Retina (tissue), 1 donor: ENCODE measurements around the gene SAMD4A.

ENCODE experiments used
- DNase-seq: peaks from one replicate; pipeline ENCODE4 v3.0.0-alpha.2; 2016

Gene SAMD4A

DNA sequence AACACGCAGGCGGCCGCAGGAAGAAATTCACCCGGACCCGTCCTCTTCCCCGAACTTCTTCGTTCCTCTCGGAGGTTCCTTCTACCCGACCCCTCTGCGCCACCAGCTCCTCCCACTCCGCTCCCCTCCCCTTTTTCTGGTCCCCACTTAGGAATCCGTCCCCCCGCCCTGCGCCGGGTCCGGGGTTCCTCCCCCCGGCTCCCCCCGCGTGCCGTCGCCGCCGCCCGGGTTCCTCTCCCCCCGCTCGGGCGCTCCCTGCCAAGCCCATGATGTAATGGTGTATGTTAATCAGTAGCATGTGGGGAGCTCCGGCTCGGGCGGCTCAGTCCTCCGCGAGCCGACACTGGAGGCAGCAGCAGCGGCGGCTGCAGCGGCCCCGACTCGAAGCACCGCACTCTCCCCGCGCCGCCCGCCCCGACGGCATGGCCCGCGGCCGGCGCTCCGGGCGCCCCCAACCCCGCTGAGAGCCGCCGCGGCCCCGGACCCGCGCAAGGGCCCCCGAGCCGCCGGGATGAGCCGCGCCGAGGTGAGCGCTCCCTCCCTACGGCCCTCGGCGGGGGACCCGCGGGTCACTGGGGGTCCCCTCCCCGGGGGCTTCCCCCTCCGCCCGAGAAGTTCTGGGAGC is 1.0 kb upstream of the SAMD4A start:
- no peak for DNase-seq

DNA sequence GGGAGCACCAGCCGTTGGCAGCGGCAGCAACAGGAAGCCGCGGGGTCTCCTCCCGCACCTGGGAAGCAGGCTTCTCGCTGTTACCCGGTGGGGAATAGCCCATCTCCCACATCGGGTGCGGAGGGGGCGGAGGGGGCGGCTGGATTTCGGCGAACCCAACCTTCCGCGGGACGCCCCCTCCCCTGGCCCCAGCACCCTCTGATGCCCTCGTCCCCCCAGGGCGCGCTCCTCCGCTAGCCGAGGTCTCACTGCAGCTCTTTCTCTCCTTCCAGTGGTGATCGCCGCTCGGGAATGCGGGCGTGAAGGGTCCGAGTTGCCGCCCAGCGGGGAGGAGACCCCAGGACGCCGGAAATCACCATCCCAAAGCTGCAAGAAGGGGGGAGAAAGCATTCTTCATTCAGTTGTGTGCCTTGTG is 303 bp downstream of the SAMD4A start:
- peak; percentile 71 for DNase-seq

DNA sequence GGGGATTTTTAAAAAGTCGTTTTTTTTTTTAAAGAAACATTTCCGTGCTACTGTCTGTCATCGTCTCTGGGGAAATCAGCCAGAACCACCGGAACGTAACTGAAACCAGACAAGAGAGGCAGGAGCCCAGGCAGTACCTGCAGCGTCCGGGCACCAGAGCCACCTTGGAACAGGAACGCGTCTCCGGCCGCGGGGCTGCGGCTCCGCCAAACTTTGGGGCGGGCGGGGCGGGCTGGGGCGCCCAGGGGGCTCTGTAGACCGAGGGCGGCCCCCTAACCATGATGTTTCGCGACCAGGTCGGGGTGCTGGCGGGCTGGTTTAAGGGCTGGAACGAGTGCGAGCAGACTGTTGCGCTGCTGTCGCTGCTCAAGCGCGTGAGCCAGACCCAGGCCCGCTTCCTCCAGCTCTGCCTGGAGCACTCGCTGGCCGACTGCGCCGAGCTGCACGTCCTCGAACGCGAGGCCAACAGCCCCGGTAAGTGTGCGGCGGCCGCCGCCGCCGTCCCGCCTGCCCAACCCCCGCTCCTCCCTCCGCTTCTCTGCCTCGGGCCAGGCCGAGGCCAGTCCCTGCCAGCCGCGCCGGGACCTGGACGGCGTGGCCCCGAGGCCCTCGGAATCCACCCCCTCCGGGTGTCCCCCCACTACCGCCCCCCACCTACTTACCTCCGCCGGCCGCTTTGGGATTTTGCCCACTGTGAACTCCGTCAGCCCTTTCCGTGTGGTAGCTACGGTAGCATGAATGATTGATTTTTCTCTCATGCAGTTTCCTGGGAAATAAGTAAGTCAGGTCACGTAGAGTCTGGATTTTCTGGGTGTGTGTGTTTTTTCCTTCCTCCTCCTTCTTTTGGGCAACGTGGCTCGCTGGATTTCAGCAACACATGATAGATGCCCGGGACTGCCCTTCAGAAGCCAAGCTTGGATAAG is 972 bp downstream of the SAMD4A start:
- DNase-seq: peak; percentile 55

DNA sequence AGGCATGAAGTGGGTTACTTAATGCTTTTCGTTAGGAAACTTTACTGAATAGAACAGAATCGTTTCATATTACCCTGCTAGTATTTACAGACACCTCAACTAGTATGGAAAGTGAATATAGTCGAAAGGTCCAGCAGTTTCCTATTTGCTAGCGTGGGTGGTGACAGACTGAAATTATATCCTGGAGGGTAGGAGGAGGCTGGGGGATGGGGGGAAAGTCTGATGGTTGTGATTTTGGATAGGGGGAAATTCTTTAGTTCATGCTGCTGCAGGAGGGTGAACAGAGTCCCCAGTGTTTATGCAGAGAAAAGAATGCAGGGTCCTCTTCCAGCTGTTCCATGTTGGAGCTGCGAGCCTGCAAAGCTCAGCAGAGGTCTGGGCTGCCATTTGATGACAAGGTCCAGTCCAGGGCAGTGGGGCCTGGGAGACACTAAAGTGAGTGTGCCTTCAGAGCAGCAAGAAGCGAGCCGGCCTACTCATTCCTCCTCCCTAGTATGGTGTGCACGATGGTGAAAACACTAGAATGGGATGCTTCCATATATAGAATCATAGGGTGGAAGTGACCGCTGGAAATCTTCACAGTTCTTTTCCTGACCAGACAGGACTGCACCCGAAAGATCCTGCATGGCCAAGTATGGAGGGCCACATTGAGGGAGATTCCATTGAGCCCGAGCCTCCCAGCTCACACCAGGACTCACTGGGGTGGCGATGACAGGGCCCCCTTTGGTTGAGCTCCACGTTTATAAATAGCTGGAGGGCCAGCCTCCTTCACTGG is 2.1 kb downstream of the SAMD4A start:
- no peak for DNase-seq

DNA sequence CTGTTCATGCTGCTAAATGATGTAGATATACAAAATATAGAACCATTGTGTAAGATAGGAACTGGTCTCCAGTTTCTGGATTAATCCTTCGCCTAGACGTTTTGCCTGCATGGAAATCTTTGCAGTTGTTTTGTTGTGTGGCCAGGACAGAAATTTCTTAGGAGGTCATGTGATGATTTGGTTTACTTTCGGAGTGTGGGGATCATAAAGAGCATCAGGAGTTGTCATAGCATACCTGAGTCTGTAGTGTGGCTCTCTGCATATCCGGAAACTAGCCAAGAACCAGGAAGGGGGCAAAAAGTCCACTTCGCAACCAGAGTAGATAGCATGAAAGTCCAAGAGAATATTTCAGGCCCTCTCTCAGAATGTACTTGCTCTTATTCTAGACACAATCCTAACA is 3.1 kb downstream of the SAMD4A start:
- DNase-seq: no peak

DNA sequence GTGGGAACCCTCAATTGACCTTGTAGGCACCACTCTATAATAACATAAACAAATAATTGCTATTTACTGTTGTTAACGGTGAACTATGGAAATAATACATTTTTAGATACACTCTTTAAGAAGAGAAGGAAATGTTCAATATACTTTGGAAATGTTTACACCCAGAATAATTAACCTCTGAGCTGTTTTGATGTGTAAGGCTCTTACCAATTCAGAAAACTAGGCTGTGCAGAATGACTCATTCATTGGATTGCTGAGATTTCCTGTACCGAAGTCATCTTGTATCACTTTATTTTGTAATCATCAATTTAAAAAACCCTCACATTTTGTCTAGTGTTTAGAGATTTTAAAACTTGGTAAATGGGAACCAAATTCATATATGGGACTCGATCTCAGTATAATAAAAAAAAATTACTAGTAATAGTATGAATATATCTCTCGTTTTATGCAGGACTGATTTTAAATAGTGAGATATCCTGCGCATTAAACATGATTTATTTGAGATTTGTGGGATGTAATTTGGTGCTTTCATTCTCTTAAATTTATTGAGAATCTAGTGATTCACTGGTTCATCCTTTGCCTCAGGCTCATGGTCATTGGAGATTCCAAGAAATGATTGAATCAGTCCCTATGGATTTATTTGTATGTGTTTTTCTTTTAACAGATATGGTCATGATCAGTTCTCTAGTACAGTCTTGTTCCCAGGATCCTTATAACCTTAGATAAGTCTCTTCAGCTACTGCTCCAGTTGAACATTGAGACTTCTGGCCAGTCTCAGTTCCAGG is 3.9 kb downstream of the SAMD4A start:
- DNase-seq: no peak

DNA sequence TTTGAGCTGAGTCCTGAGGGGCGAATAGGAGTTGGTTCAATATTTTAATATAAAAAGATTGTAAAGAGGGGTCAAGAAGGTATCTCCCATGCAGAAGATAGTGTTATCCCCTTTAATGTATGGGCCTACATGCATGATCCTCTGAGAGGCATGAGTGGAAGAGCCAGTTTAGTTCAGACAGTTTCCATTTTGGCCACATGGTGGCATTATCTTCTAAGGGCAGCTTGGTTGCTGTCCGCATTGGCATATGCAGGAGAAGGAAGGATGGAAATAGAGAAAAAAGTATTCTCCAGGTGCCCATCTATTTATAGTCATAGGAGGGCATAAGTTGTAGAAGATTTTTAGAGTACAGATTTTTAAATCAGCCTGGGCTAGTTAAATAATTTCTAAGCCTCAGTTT is 5.4 kb downstream of the SAMD4A start:
- no peak for DNase-seq

DNA sequence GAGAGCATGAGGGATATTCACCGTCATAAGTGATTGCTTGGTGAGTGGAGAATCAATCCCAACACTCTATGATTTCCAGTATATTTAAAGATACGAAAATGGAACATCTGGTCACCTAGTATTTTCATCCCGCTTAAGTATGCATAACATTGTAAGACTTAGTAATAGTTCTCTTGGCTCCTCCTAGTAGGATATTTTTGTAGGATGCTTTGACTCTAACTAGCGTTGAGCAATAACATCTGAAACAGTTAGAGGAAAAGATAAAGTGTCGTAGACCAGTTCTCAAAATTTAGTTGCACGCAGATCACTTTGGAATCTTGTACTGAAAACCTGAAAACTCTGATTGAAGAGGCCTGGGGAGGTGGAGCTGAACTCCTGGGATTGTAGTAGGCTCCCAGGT is 7.6 kb downstream of the SAMD4A start:
- no peak for DNase-seq

DNA sequence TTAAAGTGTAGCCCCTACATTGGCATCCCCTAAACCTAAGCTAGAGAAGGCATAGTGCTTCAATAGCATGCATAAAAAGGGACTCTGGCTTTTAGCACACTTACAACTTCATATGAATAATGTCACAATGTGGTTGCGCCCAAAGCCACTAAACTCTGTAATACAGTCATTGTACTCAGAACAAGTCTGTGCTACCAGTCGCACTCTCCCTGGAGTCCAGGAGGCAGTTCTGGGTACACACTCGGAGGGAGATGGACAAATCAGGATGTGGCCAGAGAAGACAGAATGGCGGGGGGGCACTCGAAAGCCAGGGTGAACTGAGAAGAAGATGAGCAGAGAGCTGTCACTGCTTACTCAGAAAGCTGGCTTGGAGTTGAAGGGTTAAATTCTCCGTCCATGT is 10.6 kb downstream of the SAMD4A start:
- DNase-seq: no peak

DNA sequence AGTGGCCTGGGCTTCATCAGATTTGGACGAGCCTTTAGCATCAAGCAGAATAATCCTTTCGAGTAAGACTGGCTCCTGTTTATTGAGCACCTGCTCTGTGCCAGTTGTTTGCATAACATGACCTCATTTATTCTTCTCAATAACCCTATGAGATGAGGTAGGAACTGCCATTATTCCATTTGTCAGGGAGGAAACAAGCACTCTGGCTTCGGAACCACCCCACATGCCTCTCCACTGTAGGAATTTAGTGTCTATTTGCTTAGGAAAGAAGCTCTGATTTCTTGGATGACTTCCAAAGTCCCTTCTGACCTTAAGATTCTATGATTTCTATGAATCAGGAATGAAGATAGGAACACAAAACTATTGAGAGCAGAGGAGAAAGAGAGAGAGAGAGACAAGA is 11.0 kb downstream of the SAMD4A start:
- DNase-seq: no peak

DNA sequence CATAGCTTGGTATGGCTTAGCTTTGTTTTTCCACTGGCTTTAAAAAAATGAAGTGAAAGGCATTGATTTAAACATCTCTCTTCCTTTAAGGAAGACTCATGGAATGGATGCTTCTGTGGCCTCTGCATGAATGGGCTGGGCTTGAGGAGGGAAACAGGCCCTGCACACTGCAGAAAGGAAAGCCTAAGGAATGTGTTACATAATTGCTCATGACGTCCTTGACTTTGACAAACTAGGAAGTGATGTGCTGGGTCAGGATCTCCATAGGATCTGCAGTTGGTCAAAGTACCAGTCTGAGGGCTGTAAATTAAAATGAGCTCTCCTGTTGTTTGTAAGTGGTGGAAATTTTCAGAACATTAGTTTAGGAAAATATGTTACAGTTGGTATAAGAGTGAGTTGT is 12.7 kb downstream of the SAMD4A start:
- DNase-seq: no peak

DNA sequence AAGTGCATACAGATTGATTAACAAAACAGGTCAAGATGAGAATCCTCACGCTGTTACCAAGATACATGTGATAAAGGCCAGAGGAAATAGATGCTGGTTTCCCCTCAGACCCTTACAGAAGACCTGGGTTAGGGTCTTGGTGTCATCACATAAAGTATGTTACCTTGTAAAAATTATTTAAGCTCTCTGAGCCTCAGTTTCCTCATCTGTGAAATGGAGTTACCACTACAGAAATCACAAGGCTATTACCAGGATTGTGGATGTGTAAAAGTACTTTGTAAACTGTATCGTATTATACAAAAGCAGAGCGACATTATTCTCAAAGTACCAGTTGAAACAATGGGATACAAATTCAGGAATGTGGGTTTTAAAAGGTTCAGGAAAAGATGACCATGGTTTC is 14.0 kb downstream of the SAMD4A start:
- DNase-seq: no peak

DNA sequence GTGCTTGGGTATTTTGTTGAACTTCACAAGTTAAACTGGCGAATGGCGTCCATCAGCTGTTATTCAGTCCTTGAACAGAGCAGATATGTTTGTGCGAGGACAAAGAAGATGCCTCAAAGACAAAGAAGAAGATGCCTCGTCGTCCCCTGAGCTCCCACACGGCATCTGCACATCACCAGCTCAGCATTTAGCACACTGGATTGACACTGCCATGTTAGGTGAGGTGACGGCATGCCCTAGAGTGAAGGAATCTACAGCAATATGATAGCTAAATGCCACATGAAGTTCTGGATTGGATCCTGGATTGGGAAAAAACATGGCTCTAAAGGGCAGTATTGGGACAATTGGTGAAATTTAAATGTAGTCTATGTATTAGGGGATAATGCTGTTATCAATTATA is 15.4 kb downstream of the SAMD4A start:
- DNase-seq: no peak

DNA sequence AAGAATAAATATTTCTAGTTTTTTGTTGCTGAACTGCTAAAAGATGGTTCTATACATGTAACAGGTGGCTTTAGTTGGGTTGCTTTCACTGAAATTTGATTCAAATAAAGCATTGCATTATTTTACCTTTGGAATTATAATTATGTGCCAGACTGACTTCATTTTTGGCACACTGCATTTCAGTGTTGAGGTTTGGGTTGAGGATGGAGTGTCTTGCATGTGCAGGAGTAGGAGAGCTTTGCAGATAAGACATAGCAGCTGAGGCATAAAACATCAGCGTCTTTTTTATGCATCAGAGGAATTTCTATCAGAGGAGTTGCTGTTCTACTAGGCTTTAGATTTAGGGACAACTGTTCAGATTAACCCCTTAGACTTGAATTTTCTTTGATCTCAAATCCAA is 17.2 kb downstream of the SAMD4A start:
- no peak for DNase-seq

DNA sequence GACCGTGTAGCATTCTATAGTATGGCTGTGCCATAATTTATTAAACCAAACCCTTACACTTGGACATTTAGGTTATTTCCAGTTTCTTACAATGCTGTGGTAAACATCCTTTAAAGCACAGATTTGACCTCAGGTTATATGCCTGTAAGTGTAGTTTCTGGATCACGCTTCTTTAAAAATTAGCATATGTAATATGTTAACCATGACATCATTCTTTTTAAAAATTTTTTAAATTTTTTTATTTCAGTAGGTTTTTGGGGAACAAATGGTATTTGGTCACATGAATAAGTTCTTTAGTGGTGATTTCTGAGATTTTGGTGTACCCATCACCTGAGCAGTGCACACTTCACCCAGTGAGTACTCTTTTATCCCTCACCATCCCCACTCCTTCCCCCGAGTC is 18.3 kb downstream of the SAMD4A start:
- no peak for DNase-seq

DNA sequence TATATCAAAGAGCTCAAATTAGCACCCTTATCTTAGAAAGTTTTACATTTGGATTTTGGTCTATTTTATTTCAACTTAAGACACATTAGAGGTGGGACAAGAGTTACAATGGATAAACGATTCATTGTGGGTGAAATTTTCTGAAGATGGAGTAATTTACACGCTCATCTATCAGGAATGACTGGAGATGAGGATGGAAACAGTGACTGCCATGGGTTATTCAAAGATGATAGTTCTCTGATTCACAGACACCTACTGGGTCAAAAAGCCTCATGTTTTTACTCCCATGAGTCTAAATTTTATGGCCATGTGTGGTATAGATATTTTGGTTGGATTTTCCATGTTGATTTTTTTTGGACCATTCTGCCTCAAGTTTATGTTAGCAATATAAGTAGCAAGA is 22.1 kb downstream of the SAMD4A start:
- no peak for DNase-seq

DNA sequence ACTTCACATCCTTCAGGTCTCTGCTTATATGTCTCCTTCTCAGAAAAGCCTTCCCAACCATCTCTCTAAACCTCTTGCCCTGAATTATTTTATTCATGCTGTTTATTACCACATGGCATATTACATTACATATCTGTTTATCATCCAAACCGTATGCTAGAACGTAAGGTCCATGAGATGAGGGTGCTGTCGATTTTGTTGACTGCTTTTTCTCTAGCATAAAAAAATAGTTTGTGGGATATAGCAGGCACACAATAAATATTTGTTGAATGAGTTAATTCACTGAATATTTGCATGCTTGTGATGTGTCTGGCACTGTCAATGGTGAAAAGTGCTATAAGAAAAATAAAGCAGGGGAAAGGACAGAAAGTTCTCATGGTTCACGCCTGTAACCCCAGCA is 22.9 kb downstream of the SAMD4A start:
- no peak for DNase-seq

DNA sequence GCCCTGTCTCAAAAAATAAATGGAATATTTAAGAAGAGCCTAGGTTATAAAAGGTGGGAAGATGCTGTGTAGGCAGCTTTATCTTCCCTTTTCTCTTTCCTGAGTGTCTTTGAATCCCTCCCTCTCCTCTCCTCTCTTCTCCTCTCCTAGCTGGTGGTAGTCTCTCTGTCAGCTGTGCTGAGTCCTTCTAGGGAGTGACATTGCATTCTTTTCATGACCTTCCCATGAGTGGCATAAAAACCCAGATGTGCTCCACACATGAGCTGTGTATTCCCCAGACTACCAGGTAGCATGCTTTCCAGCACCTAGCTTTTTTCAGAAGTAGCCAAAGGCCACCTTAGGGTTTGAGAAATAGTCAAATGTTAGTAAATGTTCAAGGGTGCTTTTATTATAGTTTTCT is 23.6 kb downstream of the SAMD4A start:
- DNase-seq: no peak

DNA sequence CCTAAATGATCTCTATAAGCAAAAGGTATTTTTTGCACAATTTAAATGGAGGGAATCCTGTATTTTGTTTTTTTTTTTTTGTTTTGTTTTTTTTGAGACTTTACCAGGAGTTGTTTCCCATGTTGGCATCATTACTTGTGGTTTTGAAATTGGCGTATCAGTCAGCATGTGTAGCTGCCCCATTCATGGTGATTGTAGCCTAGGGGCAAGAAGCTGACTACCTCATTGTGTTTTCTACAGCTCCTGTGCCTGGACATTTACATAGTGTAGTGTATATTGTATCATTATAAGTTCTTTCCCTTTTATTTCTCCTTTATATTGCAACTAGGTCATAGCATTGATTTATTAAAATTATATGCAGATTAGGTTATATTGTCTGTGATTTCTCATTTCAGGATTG is 24.5 kb downstream of the SAMD4A start:
- DNase-seq: no peak

DNA sequence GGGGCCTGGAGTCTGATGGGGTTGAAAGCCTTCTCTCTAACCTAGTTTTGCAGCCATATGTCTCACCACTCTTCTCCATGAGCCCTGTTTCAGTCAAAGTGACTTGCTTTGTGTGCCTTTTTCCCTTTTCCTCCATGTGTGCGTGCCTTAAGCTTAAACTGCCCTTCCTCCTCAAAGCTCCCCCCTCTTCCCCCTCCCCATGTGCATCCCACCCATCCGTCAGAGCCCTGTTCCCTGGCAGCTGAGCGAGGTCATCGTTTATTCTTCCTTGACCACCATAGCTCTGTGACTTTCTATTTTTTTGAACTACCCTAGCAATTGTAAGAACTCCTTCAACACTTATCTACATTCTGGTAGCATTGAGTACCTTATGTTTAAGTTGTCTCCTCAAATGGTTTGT is 24.9 kb downstream of the SAMD4A start:
- no peak for DNase-seq

DNA sequence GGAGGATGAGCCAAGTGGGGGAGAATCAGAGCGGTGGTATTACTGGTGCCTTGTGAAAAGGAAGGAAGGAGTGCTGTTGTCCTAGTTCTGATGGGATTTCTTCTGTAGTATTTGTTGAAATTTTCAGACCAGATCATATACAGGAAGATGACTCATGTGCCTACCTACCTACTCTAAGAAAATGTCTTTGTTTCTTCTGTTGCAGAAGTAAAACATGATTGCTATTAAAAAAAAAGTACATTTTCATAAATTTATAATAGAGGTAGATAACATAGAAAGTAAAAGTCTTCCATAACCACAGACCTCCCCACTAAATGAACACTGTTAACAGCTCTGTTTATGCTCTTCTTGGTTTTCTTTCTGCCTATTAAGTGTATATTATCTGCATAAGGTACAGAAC is 26.9 kb downstream of the SAMD4A start:
- DNase-seq: no peak

DNA sequence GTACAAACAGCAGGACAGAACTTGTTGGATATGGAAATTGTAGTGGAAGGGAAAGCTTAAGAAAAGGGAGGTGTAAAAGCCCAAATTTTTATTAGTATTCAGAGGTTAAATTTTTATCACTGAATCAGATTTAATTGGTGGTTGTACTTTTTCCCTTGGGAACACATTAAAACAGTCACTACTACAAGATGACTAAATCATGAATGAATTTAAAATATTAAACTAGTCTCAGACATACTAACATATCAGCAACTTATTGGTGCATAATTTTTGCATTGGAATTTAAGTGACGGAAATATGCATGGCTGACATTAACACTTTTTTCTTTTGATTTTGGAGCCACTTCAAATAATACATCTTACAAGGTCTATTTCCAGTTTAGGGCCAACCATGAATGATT is 27.6 kb downstream of the SAMD4A start:
- no peak for DNase-seq
